ENCODE data around the gene SRSF12. TPM values are rescaled to one million over a fixed set of nuclear protein-coding genes. Genes with fewer than 3 reads are reported as not detected.
"Not testable (repeated sequence)": the region's sequence is repeated elsewhere in the genome, so short reads cannot be mapped to it uniquely, and the experiment has no call there.

SRSF12 gene
- total RNA-seq, 1 experiment from 2014 or later, result not detected

DNA sequence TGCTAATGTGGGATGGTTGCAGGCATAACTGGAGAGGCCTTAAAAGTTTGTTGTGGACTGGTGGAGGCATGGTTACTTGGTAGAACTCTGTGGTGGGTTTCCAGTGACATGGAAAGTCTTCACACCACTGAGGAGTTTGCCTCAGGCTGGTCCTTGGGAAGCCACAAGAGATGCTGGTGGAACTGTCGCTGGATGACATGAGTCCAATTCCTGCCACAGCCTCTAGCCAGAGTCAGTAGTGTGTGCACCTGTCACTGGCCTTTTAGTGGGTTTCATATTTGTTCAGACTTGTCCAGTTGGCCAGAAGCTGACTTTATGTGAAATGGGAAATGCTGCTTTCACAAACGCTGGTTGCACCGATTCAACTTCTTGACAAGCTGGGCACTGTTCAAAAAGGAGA, 13.7 kb upstream of the SRSF12 start:
- DNase-seq (ENCODE audit: low read depth), result no peak

DNA sequence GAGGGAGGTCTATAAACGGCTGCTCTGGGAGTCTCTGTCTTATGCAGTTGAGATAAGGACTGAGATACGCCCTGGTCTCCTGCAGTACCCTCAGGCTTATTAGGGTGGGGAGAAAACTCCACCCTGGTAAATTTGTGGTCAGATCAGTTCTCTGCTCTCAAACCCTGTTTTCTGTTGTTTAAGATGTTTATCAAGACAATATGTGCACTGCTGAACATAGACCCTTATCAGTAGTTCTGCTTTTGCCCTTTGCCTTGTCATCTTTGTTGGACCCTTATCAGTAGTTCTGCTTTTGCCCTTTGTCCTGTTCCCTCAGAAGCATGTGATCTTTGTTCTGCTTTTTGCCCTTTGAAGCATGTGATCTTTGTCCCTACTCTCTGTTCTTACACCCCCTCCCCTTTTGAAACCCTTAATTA, 10.4 kb upstream of the SRSF12 start:
- DNase-seq (ENCODE audit: low read depth), result not testable (repeated sequence)

DNA sequence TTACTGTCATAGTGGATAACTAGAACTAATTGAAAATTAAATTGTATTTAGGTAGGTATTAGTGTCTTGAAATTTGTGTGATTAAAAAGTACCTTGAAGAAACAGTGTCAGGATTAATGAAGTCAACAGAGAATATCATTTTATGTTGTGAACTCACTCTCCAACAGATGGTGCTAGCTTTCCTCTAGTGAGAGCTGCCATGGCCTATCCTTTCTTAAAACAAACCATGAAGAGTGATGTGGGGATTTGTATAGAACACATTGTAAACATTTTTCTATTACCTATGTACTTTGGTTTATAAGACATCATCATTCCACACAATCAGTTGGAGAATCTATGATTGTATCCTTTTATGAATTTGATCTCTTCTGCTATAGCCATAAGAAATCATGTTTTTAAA, 4.8 kb upstream of the SRSF12 start:
- DNase-seq (ENCODE audit: low read depth), result peak; percentile 23

DNA sequence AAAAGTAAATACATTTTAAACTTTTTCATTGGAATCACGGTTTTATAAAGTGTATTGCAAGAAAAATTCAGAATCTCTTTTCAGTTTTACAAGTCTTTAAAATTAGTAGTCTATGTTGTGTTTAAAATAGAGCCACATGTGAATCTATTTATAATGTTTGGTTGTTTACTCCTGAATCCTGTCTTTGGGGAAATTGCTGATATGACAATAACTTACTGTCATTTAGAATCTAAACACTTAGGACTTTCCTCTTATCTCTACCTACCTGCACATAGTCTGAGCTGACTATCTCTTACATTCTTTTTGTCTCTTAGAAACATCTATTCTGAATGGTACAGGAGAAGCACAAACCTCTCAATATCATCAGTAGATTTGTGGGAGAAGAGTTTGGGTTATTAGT, 4.1 kb upstream of the SRSF12 start:
- no peak for DNase-seq (ENCODE audit: low read depth)

DNA sequence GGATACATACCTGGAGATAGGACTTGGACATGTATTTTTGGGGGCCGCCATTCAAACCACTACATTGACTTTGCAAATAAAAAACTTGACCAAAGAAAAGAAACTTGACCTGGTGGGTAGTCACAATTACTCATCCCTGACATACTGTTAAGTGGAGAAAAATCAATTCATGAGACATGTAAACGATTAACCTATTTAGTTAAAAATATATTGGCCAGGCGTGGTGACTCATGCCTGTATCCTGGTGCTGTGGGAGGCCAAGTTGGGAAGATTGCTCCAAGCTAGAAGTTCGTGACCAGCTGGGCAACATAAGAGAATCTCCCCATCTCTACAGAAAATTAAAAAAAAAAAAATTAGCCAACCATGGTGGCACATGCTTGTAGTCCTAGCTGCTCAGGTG, 2.5 kb upstream of the SRSF12 start:
- DNase-seq (ENCODE audit: low read depth), result peak; percentile 67

DNA sequence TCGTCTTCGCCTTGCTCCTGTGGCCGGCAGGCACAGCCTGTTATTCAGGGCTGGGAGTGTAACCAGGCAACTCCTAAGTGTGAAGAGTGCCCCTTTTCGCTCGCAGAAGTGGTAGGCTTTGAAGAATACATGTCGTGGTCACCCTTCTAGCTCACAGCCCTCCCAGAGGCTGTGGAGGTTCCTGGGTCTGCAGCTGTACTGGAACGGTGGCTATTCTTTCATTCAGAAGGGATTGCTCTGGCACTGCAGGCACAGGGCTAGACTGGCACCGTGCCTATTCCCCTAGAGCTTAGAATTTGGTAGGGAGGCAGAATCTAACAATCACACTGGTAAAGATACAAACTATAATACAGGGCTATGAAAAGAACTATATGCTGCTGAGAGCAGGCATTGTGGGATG, 1.1 kb upstream of the SRSF12 start:
- no peak for DNase-seq (ENCODE audit: low read depth)

DNA sequence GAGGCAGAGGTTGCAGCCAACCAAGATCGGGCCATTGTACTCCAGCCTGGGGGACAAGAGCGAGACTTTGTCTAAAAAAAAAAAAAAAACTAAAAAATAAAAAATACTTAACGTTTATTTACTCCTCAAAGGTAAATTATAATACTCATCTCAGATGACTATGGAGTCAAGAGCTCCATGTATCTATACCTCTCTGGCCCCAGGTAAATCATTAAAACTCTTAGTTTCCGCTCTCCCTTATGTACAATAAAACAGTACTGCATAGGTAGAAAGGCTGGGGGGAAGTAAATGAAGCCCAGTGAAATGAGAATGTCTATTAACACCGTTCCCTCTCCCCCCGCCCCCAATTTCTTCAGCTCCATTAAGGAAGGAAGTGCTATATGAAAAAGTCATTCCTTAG, 1.2 kb downstream of the SRSF12 start:
- DNase-seq (ENCODE audit: low read depth), result no peak

DNA sequence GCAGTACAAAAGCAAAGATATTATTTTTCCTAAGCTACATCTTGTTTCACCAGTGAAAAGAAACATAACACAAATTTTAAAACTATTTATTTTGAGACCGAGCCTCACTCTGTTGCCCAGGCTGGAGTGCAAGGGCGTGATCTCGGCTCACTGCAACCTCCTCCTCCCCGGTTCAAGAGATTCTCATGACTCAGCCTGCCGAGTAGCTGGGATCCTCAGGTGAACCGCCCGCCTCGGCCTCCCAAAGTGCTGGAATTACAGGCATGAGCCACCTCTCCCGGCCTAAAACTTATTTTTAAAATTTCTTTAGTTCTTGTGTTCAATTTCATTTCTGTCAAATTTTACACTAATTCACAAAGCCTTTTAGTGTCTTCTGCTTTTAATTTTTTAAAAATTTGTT, 5.9 kb downstream of the SRSF12 start:
- no peak for DNase-seq (ENCODE audit: low read depth)

DNA sequence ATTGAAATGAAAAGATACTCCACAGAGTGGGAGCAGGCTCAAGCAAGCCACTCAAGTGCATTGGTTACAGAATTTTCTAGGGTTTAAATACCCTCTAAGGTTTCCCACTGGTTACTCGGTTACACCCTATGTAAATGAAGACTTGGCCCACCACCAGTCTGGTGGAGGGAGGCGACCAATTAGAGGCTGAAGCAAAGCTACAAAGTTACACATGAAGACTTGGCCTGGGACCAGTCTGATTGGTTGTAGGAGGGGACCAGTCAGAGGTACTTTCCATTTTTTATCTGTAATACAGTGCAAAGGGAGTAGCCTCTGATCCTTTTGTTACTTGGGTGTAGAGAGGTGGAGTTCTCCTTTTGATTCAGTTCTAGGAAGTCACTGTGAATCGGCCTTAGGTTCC, 7.6 kb downstream of the SRSF12 start:
- no peak for DNase-seq (ENCODE audit: low read depth)

DNA sequence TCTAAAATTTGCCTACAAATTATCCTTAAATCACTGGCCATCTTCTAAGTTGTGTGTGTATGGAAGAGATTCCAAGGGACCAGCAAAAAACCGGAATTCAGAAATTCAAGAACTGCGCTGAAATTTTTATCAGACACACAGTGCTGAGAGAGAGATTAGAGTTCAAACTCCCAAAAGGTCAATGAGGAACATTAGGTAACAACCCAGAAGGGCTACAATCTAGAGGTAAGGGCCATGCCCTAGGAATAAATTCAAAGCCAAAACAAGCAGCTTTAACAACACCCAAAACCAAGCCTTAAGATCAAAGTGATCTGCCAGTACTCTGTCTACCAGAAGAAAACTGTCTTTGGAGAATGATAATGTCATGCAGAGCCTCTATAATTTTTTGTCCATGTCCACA, 17.8 kb downstream of the SRSF12 start:
- DNase-seq (ENCODE audit: low read depth), result no peak

DNA sequence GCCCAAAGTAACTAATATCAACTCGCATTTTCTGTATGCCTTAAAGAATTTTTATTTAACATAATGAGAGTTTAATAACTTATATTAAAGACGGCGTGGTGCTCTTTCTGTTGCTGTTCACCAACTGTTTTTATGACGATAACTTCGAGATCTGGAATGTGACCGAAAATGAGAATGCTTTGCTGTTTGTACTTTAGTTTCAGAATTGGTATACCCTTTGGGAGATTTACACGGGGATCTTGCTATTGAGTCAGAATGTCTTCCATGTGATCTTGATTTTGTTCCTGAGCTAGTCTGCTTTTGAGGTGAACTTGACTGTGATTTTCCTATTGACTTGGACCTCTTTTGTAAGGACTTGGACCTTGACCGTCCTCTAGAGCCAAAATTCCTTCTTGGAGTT, 19.4 kb downstream of the SRSF12 start:
- no peak for DNase-seq (ENCODE audit: low read depth)

DNA sequence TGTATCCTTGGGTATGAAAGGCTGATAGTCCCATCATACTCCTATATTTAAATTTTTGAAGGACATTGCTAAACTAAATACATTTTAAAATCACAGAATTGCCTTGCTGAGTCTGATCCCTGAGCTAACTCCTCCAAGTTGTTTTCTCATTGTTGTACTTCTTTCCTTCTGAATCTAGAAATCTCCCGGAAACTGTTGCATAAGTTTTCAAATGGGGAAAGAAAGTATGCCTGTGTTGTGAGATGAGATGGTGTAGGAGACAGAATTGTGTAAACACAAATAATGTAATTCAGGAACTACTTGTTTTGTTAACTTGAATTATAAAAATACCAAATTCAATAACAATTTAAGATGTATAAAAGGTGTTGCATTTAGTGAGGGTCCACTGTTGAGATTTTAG, 30.0 kb downstream of the SRSF12 start:
- no peak for DNase-seq (ENCODE audit: low read depth)

DNA sequence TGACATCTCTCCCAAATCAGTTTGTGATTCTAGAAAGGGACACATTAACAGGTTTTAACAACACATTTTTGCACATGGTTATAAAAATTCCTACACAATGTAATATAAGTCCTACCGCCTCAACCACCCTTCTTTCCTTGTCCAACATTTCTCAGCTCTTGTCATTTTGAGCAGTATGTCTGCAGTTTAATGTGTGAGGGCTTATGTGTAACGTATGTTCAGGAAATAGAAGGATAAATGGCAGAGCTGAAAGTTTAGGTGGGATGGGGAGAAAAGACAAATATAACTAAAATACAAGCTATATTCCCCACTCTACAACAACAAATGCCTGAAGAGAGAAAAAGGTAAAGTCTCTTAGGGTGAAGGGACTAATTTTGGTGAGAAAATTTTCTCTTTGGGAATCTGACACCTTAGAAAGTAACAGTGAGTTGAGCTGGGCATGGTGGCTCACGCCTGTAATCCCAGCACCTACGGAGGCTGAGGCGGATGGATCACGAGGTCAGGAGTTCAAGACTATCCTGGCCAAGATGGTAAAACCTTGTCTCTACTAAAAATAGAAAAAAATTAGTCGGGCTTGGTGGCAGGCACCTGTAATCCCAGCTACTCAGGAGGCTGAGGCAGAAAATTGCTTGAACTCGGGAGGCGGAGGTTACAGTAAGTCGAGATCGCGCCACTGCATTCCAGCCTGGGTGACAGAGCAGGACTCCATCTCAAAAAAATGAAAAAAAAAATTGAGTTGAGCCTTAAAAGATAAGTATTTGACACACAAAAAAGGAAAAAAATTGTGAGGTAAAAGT, 32.3 kb downstream of the SRSF12 start:
- DNase-seq (ENCODE audit: low read depth), result no peak

DNA sequence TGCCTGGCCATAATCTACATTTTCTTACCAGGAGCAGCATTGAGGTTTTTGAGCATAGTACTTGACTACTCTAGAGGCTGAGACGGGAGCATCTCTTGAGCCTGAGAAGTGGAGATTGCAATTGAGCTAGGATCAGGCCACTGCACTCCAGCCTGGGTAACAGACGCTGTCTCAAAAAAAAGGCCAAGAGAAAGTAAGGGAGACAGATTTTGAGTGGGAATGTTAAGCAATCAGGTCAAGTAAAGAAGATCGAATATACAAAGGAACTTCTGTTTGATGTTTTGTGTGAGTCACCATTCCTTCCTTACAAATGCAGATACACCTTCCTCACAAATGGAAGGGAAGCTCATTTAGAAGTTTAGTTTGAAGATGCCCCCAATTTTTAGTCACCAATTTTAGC, 32.9 kb downstream of the SRSF12 start:
- DNase-seq (ENCODE audit: low read depth), result no peak

DNA sequence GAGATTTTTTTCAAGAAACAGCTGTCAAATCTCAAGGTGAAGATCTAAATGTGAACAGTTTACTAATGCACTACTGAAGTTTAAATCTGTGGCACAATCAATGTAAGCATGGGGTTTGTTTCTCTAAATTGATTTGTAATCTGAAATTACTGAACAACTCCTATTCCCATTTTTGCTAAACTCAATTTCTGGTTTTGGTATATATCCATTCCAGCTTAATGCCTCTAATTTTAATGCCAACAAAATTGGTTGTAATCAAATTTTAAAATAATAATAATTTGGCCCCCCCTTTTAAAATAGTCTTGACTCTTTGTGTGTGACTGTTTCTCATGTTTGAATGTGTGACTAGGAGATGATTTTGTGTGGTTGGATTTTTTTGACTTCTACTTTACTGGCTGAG, 33.3 kb downstream of the SRSF12 start:
- DNase-seq (ENCODE audit: low read depth), result no peak

DNA sequence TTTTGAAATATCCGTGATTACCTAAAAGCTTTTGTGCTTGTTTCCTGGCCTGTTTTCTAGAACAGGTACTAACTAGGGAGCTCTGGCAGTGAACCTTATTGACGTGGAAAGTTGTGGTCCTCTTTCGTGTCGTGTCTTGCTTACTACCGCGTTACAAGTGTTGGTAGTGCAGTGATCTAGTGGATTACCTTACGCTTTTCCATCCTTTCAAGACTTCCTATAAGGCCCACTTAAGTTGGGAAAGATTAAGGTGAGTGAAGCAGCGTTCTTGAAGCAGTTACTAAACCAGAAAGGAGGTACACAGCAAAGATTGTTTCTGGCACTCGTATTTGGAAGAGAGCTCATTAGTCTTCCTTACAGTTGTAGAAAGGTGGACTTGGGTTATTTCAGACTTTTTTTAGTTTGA, 35.4 kb downstream of the SRSF12 start:
- no peak for DNase-seq (ENCODE audit: low read depth)

DNA sequence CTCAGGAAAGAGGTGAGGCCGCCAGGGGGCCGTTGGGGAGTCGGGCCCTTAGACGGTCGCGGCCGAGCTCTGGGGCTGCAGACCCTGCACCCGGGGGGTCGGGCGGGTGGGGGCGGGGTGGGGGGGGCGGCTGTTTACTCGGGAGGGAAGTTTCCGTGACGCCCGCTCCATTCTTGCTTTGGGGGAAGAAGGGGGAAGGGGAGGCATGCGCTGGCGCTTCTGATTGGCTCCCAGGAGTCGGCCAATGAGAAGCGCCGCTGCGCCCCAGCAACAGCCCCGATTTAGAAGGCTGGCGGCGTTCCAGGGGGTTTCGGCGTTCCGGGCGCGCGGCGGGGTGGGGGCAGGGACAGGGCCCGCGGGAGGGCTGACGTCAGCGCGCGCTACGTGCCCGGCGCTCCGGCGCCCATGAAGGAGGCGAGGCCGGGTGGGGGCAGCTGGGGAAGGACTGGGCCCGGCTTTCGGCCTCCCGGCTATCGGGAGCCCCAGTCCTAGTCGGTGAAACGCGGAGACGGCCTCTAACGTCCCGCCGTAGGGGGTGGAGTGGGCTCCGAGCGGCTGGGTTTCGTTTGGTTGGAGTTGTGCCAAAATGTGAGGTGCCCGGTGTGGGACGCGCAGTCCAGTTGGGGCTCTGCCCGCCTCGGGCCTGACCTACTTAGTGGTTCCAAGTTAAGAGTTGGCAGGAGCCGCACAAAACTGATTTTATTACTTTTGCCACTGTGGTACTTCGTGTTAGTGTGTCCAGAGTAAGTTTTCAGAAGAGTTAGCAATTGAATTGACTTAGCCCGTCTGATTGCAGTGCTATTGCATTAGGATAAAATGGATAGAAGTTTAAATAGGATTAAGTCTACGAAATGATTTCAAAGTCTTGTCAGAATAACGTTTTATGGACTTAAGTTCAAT, 36.2 kb downstream of the SRSF12 start:
- peak; percentile 96 for DNase-seq (ENCODE audit: low read depth)

DNA sequence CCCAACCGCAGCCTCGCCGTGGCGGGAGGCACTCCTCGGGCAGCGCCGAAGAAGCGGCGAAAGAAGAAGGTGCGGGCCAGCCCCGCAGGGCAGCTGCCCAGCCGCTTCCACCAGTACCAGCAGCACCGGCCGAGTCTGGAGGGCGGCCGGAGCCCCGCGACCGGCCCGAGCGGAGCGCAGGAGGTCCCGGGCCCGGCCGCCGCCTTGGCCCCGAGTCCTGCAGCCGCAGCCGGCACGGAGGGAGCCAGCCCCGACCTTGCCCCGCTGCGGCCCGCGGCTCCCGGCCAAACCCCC, 36.8 kb downstream of the SRSF12 start:
- peak; percentile 26 for DNase-seq (ENCODE audit: low read depth)

DNA sequence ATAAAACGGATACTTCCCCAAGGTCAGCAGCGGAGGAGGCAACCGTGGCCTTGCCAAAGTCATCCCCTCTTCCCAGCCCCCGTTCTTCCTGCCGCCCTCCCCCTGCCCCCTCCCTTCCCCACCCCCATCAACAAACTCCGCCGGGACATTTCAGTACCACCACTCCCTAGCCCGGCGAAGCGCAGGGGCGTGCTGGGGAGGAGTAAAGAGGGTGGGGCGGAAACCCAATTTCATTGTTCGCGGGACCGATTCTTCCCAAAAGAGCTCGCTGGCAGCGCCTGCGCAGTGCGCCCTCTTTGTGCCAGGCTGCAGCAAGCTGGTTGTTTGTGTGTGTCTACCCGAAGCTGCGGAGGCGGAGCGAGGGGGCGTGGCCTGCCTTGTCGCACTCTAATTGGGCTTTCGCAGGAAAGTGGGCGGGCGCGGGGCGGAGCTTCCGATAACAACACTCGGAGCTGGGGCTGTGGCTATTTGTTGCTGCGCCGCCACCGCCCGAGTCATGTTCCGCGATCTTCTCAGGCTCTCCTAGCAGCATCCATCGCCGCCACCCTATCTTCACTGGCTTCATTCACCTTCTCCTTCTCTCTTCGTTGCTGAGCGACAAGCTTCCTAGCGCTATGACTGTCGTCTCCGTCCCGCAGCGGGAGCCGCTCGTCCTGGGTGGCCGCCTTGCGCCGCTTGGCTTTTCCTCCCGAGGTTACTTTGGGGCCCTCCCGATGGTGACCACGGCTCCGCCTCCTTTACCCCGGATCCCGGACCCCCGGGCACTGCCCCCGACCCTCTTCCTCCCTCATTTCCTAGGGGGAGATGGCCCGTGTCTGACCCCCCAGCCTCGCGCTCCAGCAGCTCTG, 37.4 kb downstream of the SRSF12 start, which contains the start of gene PNRC1:
Gene PNRC1, plus strand, starts transcription at position 471 of the 848 bp plus-strand sequence. Its CDS starts 144 bp downstream, at position 615.
- DNase-seq (ENCODE audit: low read depth), result peak; percentile 98

DNA sequence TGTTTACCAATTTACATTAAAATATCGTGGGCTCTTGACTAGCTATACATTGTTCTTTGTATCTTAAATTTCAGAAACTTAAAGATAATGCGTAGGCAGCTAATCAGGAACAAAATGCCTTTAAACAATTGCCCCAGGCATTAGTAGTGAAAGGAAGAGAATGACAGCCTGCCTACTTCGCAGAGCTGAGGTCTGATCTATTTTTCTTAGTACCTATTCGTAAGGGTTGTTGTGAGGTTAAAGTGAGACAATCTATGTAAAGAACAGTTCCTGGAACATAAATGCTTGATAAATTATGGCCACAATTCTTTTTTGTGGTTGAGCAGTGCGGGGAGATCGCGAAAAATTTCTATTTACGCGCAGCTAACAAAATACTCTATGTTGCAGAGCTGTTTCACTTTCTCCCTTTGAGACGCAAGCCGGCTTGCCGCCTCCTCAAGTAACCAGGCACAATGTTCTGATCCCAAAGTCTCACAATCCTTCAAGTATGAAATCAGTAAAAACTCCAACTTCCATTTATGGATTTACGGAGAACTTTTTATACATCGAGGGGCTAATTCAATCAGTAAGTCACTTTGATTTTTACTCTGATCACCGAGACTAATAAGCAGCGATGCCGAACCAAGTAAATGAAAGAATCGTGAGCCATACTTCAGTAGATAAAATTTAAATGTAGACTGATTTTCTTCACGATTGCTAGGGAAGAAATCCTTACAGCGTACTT, 38.2 kb downstream of the SRSF12 start:
- peak; percentile 61 for DNase-seq (ENCODE audit: low read depth)

DNA sequence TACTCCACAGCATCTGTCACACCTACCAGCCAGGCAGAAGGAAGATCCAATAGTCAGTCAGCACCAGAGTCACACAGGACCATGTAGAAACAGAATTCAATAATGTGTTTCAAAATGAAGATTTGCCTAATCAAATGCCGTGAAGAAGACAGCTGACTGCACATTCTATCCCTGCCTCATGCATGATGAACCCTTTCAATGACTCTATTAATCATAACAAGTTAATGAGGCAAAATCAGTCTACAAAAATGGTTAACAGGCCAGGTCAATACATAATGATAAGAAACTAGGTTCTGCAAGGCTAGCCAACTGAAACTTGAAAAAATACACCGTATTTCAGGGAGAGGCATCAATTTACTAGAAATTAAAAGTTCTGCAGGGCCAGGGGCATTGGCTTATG, 44.0 kb downstream of the SRSF12 start:
- DNase-seq (ENCODE audit: low read depth), result no peak
